PC-3 (cell line): ENCODE results near the gene NDRG4. TPM values are rescaled to one million over a fixed set of nuclear protein-coding genes. Genes with fewer than 3 reads are reported as not detected.
A peak's percentile ranks its signal among the peaks of the same experiment; 100 is the strongest.

ENCODE experiments used
- ATAC-seq: fragments of 200-7000 bp; cut with Tn5 transposase; 2 replicates; pipeline ENCODE4 v1.9.1; 2020; ENCODE audit warnings: mild to moderate bottlenecking, moderate library complexity
- BruUV-seq: library from RNA; stranded (reverse); fragments of 400-500 nt; replicated peaks from 2 replicates; lab custom pipeline; 2021; lab: Mats Ljungman, UMichigan
- CTCF ChIA-PET: fragments of 300-600 bp; sonication (Branson Sonifier 250); formaldehyde crosslinking; loops from one replicate; lab custom pipeline; 2022; ENCODE audit warnings: antibody characterized with exemption; lab: Charles Lee
- POLR2A ChIA-PET: fragments of 300-600 bp; sonication (Branson Sonifier 250); formaldehyde crosslinking; loops from one replicate; lab custom pipeline; 2022; ENCODE audit warnings: antibody characterized with exemption; ENCODE audit not compliant: unreplicated experiment; lab: Charles Lee
- DNase-seq: peaks from one replicate; pipeline ENCODE4 v3.0.0-alpha.2; 2015
- H2AFZ ChIP-seq: fragments of 300-600 bp; sonication (generic); 2 replicates; pipeline ENCODE4 v1.6.0; 2016; ENCODE audit warnings: antibody characterized with exemption, low read length
- H3F3A ChIP-seq: fragments of 300-600 bp; sonication (generic); one replicate; pipeline ENCODE4 v1.6.0; 2017; ENCODE audit warnings: antibody characterized with exemption, low read length, control low read depth, mild to moderate bottlenecking; ENCODE audit not compliant: unreplicated experiment
- H3K27ac ChIP-seq: fragments of 300-600 bp; sonication (generic); 2 replicates; pipeline ENCODE4 v1.5.1; 2016; ENCODE audit warnings: mild to moderate bottlenecking, low read length
- H3K27me3 ChIP-seq: fragments of 300-600 bp; sonication (generic); 2 replicates; pipeline ENCODE4 v1.6.1; 2016; ENCODE audit warnings: low read length, mixed read lengths
- H3K36me3 ChIP-seq: fragments of 300-600 bp; sonication (generic); 2 replicates; pipeline ENCODE4 v1.6.1; 2016; ENCODE audit warnings: low read depth, mixed run types, low read length, mixed read lengths
- H3K4me1 ChIP-seq: fragments of 300-600 bp; sonication (generic); 2 replicates; pipeline ENCODE4 v1.5.1; 2016; ENCODE audit warnings: low read length; ENCODE audit not compliant: insufficient read depth
- H3K4me2 ChIP-seq: fragments of 300-600 bp; sonication (generic); 2 replicates; pipeline ENCODE4 v1.6.0; 2016; ENCODE audit warnings: low read length
- H3K4me3 ChIP-seq: fragments of 300-600 bp; sonication (generic); 2 replicates; pipeline ENCODE4 v1.5.1; 2016; ENCODE audit warnings: mild to moderate bottlenecking, low read length, mixed read lengths
- H3K79me2 ChIP-seq: fragments of 300-600 bp; sonication (generic); 2 replicates; pipeline ENCODE4 v1.6.1; 2017; ENCODE audit warnings: low read length, mixed read lengths
- H3K9ac ChIP-seq: fragments of 300-600 bp; sonication (generic); 2 replicates; pipeline ENCODE4 v1.6.0; 2016; ENCODE audit warnings: mild to moderate bottlenecking, low read length
- H3K9me2 ChIP-seq: fragments of 300-600 bp; sonication (generic); replicated peaks from 2 replicates; pipeline ENCODE4 v1.6.1; 2016; ENCODE audit warnings: mixed run types, low read length, mixed read lengths
- H3K9me3 ChIP-seq: fragments of 300-600 bp; sonication (generic); 2 replicates; pipeline ENCODE4 v1.6.1; 2016; ENCODE audit warnings: low read length, mixed read lengths
- H4K20me1 ChIP-seq: fragments of 300-600 bp; sonication (generic); 2 replicates; pipeline ENCODE4 v1.6.1; 2016; ENCODE audit warnings: low read length, mixed read lengths
- CTCF ChIP-seq: fragments of 300-600 bp; sonication (generic); conservative IDR thresholded peaks from 2 replicates; pipeline ENCODE4 v1.5.1; 2017; ENCODE audit warnings: antibody characterized with exemption, low read depth, mild to moderate bottlenecking, low read length
- EZH2 ChIP-seq: fragments of 300-600 bp; sonication (generic); IDR thresholded peaks from one replicate; pipeline ENCODE4 v1.6.1; 2017; ENCODE audit warnings: antibody characterized with exemption, mild to moderate bottlenecking, low read length; ENCODE audit not compliant: unreplicated experiment
- EZH2phosphoT487 ChIP-seq: fragments of 300-600 bp; sonication (generic); IDR thresholded peaks from 2 replicates; pipeline ENCODE4 v1.6.1; 2018; ENCODE audit warnings: mild to moderate bottlenecking, antibody characterized with exemption, low read length, borderline replicate concordance
- intact Hi-C: fragments of 100-400 bp; cut with micrococcal nuclease; formaldehyde crosslinking; loops from 2 replicates; pipeline ENCODE4 v1.9.0; 2023
- total RNA-seq: library from RNA; depleted of rRNA; stranded (reverse); fragments of >200 nt; gene quantifications from 2 replicates; pipeline ENCODE4 v1.2.3, GENCODE V29; 2014

NDRG4 gene
- total RNA-seq, 1 experiment from 2014 or later = 26.6 TPM

DNA sequence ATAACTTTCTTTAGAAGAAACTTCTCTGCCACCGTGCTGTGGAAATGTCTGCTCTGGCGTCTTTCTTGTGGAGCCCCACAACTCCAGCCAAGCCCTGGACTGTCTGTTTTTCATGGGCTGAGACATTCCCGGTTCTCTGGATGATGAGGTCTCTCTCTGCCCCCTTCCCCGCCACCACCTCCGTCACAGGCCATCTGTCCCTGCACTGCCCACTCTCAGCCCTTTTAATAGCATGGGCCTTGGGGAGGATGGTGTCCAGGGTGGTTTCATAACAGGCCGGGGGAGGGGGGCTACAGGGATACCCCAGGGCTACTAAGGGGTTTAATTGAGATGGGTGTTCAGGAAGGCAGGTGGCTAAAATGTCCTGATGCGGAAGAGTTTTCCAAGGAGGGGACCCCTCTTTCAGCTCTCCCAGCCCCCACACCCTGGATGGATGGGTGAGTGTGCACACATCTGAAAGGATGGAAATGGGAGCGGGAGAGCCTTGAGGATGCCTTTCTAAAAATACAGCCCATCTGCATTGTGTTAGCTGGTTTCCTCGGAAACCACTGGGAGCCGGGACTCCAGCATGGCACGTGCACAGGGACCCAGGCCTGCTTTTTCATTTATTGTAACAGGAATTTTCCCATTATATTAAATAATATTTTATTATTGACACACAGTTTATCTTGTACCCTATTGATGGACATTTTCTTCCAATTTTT is 14.6 kb upstream of the NDRG4 start:
- no peaks in the 10 kb centered on the region for H3K27me3 ChIP-seq
- TF ChIP-seq CTCF = no peak
- TF ChIP-seq EZH2phosphoT487 = no peak
- TF ChIP-seq EZH2 = no peak
- H3K27ac ChIP-seq = no peak overlapping the region
- DNase-seq (no peak), ATAC-seq (no peak)
- no peak overlapping the region for H3K9ac ChIP-seq
- no peak overlapping the region for H3K4me2 ChIP-seq
- no peaks in the 10 kb centered on the region for H3F3A ChIP-seq
- H3K4me1 ChIP-seq = no peaks in the 10 kb centered on the region
- no peaks in the 10 kb centered on the region for H3K9me2 ChIP-seq
- ChIA-PET CTCF (no interaction called here), POLR2A (no interaction called here)
- H3K4me3 ChIP-seq = no peak overlapping the region
- no peak overlapping the region for H2AFZ ChIP-seq
- no peaks in the 10 kb centered on the region for H3K36me3 ChIP-seq
- intact Hi-C loops = no loop called here
- BruUV-seq = no TSS peak
- no peaks in the 10 kb centered on the region for H3K9me3 ChIP-seq
- H3K79me2 ChIP-seq = no peaks in the 10 kb centered on the region
- no peaks in the 10 kb centered on the region for H4K20me1 ChIP-seq

DNA sequence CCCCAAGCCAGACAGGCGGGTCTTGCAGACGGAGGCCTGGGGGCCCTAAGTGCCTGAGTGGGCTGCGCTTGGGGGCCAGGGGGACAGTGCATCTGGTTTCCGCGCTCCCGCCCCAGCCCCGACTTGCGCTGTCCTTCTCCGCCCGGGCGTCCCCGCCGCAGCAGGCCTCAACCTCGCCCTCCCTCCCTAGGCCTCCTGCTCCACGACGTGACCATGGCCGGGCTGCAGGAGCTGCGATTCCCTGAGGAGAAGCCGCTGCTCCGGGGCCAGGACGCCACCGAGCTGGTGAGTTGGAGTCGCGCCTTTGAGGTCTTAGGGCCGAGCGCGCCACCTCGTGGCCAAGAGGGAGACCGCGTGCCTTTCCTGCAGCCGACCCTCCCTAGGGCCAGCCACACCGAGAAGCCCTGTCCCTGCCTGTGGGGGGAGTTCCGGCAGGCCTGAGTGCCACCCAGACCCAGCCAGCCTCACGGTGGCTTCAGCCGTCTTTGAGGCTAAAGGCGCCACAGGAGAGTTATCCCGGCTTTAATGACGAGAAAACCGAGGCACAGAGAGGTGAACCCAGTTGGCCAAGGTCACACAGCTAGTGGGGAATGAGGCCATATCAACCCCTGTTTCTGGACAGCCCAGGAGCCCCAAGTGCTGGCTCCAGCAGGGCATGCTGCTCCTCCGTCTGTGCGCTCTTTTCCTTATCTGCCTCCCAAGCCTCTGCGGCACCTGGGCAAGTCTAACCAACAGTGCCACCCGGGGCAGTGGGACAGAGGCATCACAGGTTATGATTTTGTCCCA is 12.2 kb upstream of the NDRG4 start:
- Histone ChIP-seq H3K4me2 (peak overlapping the region; percentile 37; the same call in 1 of the 2 replicates), H3K79me2 (no peaks in the 10 kb centered on the region), H2AFZ (peak overlapping the region; percentile 63; the same call in 1 of the 2 replicates), H3K9me3 (no peaks in the 10 kb centered on the region), H3K9me2 (no peaks in the 10 kb centered on the region), H3K27me3 (no peaks in the 10 kb centered on the region), H3K4me1 (no peaks in the 10 kb centered on the region), H3K9ac (no peak overlapping the region), H3K36me3 (no peaks in the 10 kb centered on the region), H3K4me3 (no peak overlapping the region), H4K20me1 (no peaks in the 10 kb centered on the region), H3F3A (no peaks in the 10 kb centered on the region), H3K27ac (no peak overlapping the region)
- intact Hi-C loops = loop anchor here (1.0 kb wide), 1 partner anchor 151 kb away; no protein-coding TSS in a partner anchor
- ATAC-seq (peak; percentile 88), DNase-seq (peak; percentile 78)
- ChIA-PET POLR2A (no interaction called here), CTCF (interaction anchor here (0.6 to 1.1 kb wide), 6 partner anchors 10 to 151 kb away, joined by 3 to 21 read pairs (median 6); no protein-coding TSS in a partner anchor)
- TF ChIP-seq CTCF (peak; percentile 79), EZH2 (no peak)
- BruUV-seq = no TSS peak

DNA sequence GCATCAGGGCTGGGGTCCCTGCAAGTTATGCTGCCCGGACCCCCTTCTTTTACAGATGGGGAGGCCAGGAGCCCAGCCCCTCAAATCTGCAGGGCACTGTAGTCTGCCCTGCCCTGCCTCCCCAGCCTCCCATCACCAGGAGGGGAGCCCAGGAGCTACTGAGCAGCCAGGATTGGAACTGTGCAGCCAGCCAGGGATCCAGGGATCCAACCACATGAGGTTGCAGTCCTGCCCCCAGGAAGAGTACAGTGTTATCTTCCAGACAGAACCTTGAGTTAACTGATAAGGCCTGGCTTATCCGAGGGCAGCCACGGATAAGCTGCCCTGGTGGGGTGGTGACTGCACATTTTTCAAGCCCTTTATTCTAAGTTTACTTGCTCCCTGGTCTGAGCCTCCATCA is 11.4 kb upstream of the NDRG4 start:
- no peak overlapping the region for H2AFZ ChIP-seq
- H3K9me3 ChIP-seq = no peaks in the 10 kb centered on the region
- no peak overlapping the region for H3K4me2 ChIP-seq
- DNase-seq = no peak
- no peaks in the 10 kb centered on the region for H3K79me2 ChIP-seq
- H4K20me1 ChIP-seq = no peaks in the 10 kb centered on the region
- no peaks in the 10 kb centered on the region for H3K4me1 ChIP-seq
- no peaks in the 10 kb centered on the region for H3K36me3 ChIP-seq
- peak; percentile 42 for ATAC-seq
- no peak for TF ChIP-seq EZH2
- TF ChIP-seq EZH2phosphoT487 = no peak
- TF ChIP-seq CTCF = no peak
- ChIA-PET CTCF (no interaction called here), POLR2A (no interaction called here)
- H3K27ac ChIP-seq = no peak overlapping the region
- no peaks in the 10 kb centered on the region for H3K9me2 ChIP-seq
- no peak overlapping the region for H3K9ac ChIP-seq
- H3F3A ChIP-seq = no peaks in the 10 kb centered on the region
- BruUV-seq = no TSS peak
- intact Hi-C loops = no loop called here
- H3K27me3 ChIP-seq = no peaks in the 10 kb centered on the region
- H3K4me3 ChIP-seq = no peak overlapping the region
